Heart left ventricle (tissue), 13 donors: Measurements from ENCODE around the gene KRTAP10-5.

Source experiments
- CTCF ChIP-seq, 12 donors: fragments of 200-600 bp; sonication (generic) in 4 of 12; IDR thresholded peaks; one replicate each; pipeline versions ENCODE4 v1.5.0 to v1.8.0; 2018 to 2022; ENCODE audit warnings: antibody characterized with exemption in 12 of 12, mild to moderate bottlenecking in 5 of 12
- POLR2A ChIP-seq, 2 donors: fragments of 450-650 bp; IDR thresholded peaks; one replicate each; pipeline ENCODE4 v1.6.1; 2017; ENCODE audit warnings: antibody characterized with exemption in 2 of 2, mild to moderate bottlenecking in 2 of 2, moderate library complexity in 2 of 2
- donor health status: ischemic (EF 13 %, LVEDD 7.1; RV severe dilation, severe dysfunction).
- donor health status: DM: no; HTN: yes; CAD: no.
- donor health status: DM: no; HTN: no; CAD: no.
- donor health status: ischemic (EF 25% LVEDD 6.9; RV normal size, moderate dysfunction).
- donor health status: ischemic (EF 25% LVEDD 5.7; RV mildly dilated, moderate dysfunction).
- donor health status: ischemic (EF 35%, LVEDD 5.7; RV mildly dilated, moderate dysfunction).
- donor health status: nonischemic (EF 11% LVEDD 7.7; RV severe dilation, severe dysfunction).
- donor health status: DM: yes; HTN: yes; CAD: no.
- donor health status: PGD.
- donor health status: ischemic (EF 29% LVEDD 5.4; RV normal size, mild dysfunction).
- donor health status: nonischemic (EF 23%, LVEDD 6.1; RV moderate dilation, normal function).

- TF ChIP-seq POLR2A (IDR thresholded peaks at IDR 0.05) (no peak), CTCF (IDR thresholded peaks at IDR 0.05) (no peak)
Measured at GRCh38 chr21:44626673-44627143, 46.3 kb upstream of the KRTAP10-5 start, which contains the start of gene KRTAP10-9.
